SJSA1 (cell line): ENCODE results near the gene FBXL7. TPM values are rescaled to one million over a fixed set of nuclear protein-coding genes. Genes with fewer than 3 reads are reported as not detected.

Source experiments
- DNase-seq, 2 experiments: peaks; one replicate each; pipeline ENCODE4 v3.0.0-alpha.2; 2015 to 2020; ENCODE audit warnings: low spot score in 2 of 2, low read depth in 1 of 2
- H3K27ac ChIP-seq: fragments of 250-450 bp; sonication (Bioruptor Pico); 2 replicates; pipeline ENCODE4 v1.5.1; 2020; ENCODE audit warnings: mild to moderate bottlenecking, moderate library complexity
- H3K27me3 ChIP-seq: fragments of 250-450 bp; sonication (Bioruptor Pico); replicated peaks from 2 replicates; pipeline ENCODE4 v1.5.1; 2020; ENCODE audit warnings: mild to moderate bottlenecking, moderate library complexity
- H3K36me3 ChIP-seq: fragments of 250-450 bp; sonication (Bioruptor Pico); 2 replicates; pipeline ENCODE4 v1.5.1; 2020; ENCODE audit warnings: mild to moderate bottlenecking
- H3K4me1 ChIP-seq: fragments of 250-450 bp; sonication (Bioruptor Pico); replicated peaks from 2 replicates; pipeline ENCODE4 v1.6.1; 2021; ENCODE audit warnings: mild to moderate bottlenecking
- H3K4me3 ChIP-seq: fragments of 250-450 bp; sonication (Bioruptor Pico); 2 replicates; pipeline ENCODE4 v1.5.1; 2020; ENCODE audit warnings: mild to moderate bottlenecking
- H3K9me3 ChIP-seq: fragments of 250-450 bp; sonication (Bioruptor Pico); replicated peaks from 2 replicates; pipeline ENCODE4 v1.5.1; 2020; ENCODE audit warnings: mild to moderate bottlenecking
- total RNA-seq: library from RNA; depleted of rRNA; stranded (reverse); fragments of >200 nt; shearing (Covaris generic); gene quantifications from 2 replicates; pipeline ENCODE4 v1.2.3, GENCODE V29; 2014

The FBXL7 gene
- total RNA-seq, 1 experiment from 2014 or later: 14.6 TPM

GRCh38 chr5:15980835-15981234, 480.9 kb downstream of the FBXL7 start:
- no peak overlapping the region for H3K27ac ChIP-seq
- no peaks in the 10 kb centered on the region for H3K36me3 ChIP-seq
- H3K9me3 ChIP-seq: no peaks in the 10 kb centered on the region
- no peak for DNase-seq
- H3K27me3 ChIP-seq: no peaks in the 10 kb centered on the region
- H3K4me1 ChIP-seq: no peaks in the 10 kb centered on the region
- no peak overlapping the region for H3K4me3 ChIP-seq

- no peak for DNase-seq
- H3K4me3 ChIP-seq: no peak overlapping the region
- no peaks in the 10 kb centered on the region for H3K9me3 ChIP-seq
- no peaks in the 10 kb centered on the region for H3K27me3 ChIP-seq
- H3K27ac ChIP-seq: no peak overlapping the region
- no peaks in the 10 kb centered on the region for H3K4me1 ChIP-seq
- no peaks in the 10 kb centered on the region for H3K36me3 ChIP-seq
These were observed 483.4 kb downstream of the FBXL7 start for GRCh38 chr5:15983392-15983791.
